Kidney epithelial cell (primary cell): Measurements from ENCODE around the gene POLD2. TPM values are rescaled to one million over a fixed set of nuclear protein-coding genes. Genes with fewer than 3 reads are reported as not detected.

Experiments
- DNase-seq: peaks from one replicate; pipeline ENCODE4 v3.0.0-alpha.2; 2010; ENCODE audit warnings: low read depth
- H3K27me3 ChIP-seq: 2 replicates; pipeline ENCODE4 v1.6.0; 2011; ENCODE audit warnings: low read length; ENCODE audit not compliant: control insufficient read depth, insufficient read depth
- H3K36me3 ChIP-seq: 2 replicates; pipeline ENCODE4 v1.5.1; 2011; ENCODE audit warnings: low read length; ENCODE audit not compliant: control insufficient read depth, insufficient read depth
- H3K4me3 ChIP-seq: 2 replicates; pipeline ENCODE4 v1.5.1; 2011; ENCODE audit warnings: low read depth, mild to moderate bottlenecking, control low read depth, low read length
- total RNA-seq: library from RNA; depleted of rRNA; stranded (reverse); fragments of >200 nt; gene quantifications from 2 replicates; pipeline ENCODE4 v1.2.3, GENCODE V29; 2015
- TF ChIP-seq, protein P1 (sequence below): IDR thresholded peaks from 2 replicates; pipeline ENCODE4 v1.5.1; 2011; ENCODE audit warnings: mild to moderate bottlenecking, moderate library complexity, low read length, control low read depth, inconsistent platforms; ENCODE audit not compliant: insufficient read depth, poor library complexity, severe bottlenecking

POLD2 gene
- total RNA-seq, 1 donor from 2014 or later = 73.0 TPM

GRCh38 chr7:44113764-44114354 lies 9.5 kb downstream of the POLD2 start:
- peaks cover 4% of the 10 kb centered on the region for H3K36me3 ChIP-seq
- TF ChIP-seq, protein P1, sequence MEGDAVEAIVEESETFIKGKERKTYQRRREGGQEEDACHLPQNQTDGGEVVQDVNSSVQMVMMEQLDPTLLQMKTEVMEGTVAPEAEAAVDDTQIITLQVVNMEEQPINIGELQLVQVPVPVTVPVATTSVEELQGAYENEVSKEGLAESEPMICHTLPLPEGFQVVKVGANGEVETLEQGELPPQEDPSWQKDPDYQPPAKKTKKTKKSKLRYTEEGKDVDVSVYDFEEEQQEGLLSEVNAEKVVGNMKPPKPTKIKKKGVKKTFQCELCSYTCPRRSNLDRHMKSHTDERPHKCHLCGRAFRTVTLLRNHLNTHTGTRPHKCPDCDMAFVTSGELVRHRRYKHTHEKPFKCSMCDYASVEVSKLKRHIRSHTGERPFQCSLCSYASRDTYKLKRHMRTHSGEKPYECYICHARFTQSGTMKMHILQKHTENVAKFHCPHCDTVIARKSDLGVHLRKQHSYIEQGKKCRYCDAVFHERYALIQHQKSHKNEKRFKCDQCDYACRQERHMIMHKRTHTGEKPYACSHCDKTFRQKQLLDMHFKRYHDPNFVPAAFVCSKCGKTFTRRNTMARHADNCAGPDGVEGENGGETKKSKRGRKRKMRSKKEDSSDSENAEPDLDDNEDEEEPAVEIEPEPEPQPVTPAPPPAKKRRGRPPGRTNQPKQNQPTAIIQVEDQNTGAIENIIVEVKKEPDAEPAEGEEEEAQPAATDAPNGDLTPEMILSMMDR = no peak
- no peak for DNase-seq

GRCh38 chr7:44112997-44113763 lies 10.2 kb downstream of the POLD2 start:
- TF ChIP-seq, protein P1 = no peak
- DNase-seq = no peak
- H3K36me3 ChIP-seq = peaks cover 4% of the 10 kb centered on the region
- no peaks in the 10 kb centered on the region for H3K27me3 ChIP-seq
- H3K4me3 ChIP-seq = no peak overlapping the region

More at GRCh38 chr7:44113764-44114354, 9.5 kb downstream of the POLD2 start:
- no peaks in the 10 kb centered on the region for H3K27me3 ChIP-seq
- no peak overlapping the region for H3K4me3 ChIP-seq

GRCh38 chr7:44112231-44112996 lies 10.9 kb downstream of the POLD2 start:
- TF ChIP-seq, protein P1 = no peak
- Histone ChIP-seq H3K4me3 (no peak overlapping the region), H3K27me3 (no peaks in the 10 kb centered on the region), H3K36me3 (peaks cover 7% of the 10 kb centered on the region)
- DNase-seq = no peak

DNA sequence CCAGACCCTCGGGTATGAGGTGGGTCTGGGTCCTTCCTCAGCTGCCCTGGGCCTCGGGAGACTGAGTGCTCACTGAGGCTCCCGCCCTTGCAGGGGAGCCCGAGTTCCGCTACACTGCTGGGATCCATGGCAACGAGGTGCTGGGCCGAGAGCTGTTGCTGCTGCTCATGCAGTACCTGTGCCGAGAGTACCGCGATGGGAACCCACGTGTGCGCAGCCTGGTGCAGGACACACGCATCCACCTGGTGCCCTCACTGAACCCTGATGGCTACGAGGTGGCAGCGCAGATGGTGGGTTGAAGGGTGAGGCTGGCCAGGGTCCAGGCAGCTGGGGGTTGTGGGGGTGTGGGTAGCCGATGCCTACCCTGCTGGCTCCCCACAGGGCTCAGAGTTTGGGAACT lies 11.6 kb downstream of the POLD2 start:
- H3K4me3 ChIP-seq = no peak overlapping the region
- DNase-seq = no peak
- TF ChIP-seq, protein P1 = no peak
- H3K27me3 ChIP-seq = no peaks in the 10 kb centered on the region
- H3K36me3 ChIP-seq = peaks cover 7% of the 10 kb centered on the region

- TF ChIP-seq, protein P1 = no peak
- Histone ChIP-seq H3K36me3 (peaks cover 7% of the 10 kb centered on the region), H3K4me3 (no peak overlapping the region), H3K27me3 (no peaks in the 10 kb centered on the region)
- DNase-seq = no peak
These were observed 12.4 kb downstream of the POLD2 start for GRCh38 chr7:44110719-44111635.
